ENCODE results near the gene PAK1.
"Not testable (repeated sequence)": the region's sequence is repeated elsewhere in the genome, so short reads cannot be mapped to it uniquely, and the experiment has no call there.

Gene PAK1

DNA sequence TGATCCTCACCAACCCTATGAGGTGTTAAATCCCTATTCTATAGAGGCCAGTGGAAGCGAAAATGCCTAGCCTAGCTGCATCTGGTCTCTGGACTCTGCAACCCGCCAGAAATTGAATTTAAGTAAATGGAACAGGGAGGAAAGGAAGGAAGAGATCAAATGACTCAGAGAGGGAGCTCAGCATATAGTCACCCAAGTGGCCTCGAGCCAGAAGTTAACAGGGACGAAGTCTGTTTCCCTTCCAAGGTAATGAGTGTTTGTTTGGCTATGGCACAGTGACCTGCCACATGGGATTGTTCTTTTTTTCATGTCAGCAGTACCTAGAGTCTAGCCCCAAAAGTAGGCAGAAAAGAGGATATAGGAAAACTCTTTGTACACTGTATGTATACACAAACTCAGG lies 66.3 kb downstream of the PAK1 start:
- DNase-seq (ENCODE audit: low read depth in 1 of 2, low spot score in 1 of 2) = no peak

DNA sequence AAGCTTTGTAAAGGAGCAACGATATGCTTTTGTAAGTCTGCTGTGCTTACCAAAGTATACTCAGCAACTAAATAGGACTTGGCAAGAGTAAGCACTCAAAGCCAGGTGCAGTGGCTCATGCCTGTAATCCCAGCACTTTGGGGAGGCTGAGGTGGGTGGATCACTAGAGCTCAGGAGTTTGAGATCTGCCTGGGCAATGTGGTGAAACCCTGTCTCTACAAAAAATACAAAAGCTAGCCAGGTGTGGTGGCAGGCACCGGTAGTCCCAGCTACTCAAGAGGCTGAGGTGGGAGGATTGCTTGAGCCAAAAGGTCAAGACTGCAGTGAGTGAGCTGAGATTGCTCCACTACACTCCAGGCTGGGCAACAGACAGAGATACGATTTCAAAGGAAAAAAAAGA lies 67.5 kb downstream of the PAK1 start:
- no peak for DNase-seq (ENCODE audit: low read depth in 1 of 2, low spot score in 1 of 2)

DNA sequence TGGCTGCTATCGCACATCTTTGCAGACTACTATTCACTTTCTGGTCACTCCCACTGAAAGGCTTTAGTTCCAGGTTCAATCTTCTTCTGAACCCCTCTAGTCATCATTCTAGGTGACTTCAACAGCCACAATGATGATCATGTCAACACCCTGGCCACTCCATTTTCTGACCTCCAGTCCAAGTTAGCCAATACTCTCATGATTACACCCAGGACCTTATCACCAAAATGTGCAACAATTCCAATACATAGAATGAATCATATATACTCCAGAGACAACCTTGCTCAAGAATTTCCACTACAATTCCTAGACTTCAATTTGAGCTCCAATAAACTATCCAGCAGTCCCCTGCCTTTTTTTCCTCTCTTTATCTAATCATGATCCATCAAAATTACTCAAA lies 70.7 kb downstream of the PAK1 start:
- no peak for DNase-seq (ENCODE audit: low read depth in 1 of 2, low spot score in 1 of 2)

DNA sequence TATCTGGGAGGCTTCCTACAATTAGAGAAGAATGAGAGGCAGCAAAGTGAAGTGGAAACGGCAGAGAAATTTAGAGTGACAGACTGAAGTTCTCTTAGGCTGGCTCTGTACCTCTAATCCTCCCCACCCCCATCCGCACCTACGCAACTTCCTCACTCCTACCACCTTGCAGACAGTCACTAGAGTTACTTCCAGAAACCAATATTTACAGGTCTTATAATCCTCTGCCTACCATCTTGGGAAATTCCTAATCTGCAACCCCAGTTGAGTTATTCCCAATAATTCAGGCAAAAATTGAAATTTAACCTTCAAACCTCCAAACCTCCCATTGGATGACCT lies 71.7 kb downstream of the PAK1 start:
- DNase-seq (ENCODE audit: low read depth in 1 of 2, low spot score in 1 of 2) = no peak

DNA sequence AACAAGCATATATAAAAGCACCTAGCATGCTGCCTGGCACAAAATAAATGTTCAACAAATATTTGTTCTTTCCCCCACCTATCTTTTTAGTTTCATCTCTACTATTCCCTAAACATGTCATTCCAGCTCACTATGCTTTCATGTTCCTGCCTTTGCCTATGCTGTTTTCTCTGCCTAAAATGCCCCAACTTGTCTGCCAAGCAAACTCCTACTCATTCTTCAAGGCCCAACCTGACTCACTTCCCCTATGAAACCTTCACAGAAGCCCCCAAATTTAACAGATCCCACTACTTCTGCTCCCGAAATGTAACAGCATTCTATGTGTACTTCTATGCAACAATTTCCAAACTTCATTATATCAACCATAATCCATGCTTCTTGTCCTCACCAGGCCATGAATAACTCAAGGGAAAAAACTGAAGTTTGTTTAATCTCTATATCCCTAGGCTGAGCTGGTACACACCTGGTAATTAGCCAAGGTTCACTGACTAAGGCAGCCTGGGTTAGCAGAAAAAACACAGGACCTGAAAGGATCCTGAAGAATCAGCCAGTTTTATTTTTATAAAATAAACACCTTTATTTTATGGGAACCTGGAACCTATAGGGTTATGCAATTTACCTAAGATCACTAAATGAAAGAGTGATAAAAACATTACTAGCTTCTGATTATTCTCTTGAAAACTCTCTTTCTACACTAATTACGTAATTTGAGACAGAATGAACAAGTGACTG lies 72.2 kb downstream of the PAK1 start:
- no peak for DNase-seq (ENCODE audit: low read depth in 1 of 2, low spot score in 1 of 2)

DNA sequence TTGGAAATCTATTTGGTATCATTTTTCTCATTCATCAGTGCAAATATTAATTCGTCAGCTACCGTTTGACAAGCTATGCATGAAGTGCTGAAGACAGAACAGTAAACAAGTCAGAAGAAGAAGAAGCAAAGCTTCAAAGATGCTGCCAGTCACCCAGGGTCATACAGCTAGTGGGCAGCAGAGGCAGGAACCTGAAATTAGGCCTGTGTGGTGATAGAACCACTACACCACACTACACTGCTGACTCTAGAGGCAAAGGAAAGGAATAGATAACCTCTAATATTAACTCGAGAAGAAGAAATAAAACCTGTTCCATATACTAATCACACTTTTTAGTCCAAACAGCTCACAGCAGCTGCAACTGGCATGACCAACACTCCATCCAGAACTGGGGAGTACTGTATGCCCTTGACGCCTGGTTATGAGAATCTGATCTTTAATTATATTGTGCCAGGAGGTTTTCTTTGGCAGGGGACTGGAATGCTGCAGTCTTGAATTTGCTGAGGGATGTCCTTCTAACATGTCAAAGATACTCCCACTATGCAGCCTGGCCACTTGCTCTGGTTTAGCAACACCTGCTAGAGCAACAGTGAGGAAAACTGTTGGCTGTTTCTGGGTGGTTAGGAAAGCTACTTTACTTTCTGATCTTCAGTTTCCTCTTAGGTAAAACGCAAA lies 73.0 kb downstream of the PAK1 start:
- no peak for DNase-seq (ENCODE audit: low read depth in 1 of 2, low spot score in 1 of 2)

DNA sequence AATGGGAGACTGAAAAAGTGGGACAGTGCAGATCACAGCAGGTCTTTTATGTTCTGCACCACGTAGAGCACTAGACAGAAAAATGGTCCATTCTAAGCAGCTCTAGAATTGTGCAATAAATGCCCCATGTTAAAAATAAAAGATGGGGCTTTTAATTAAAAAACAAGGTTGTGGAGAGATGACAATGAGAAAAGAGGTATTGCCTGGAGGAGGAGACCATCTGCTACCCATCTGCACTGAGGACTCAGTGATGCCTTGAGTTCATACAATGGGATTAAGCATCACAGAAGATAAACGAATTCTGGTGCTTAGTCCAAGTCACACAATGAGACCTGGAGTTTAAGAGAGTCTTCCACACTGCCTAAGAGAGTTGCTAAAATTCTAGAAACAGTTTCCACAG lies 73.6 kb downstream of the PAK1 start:
- DNase-seq (ENCODE audit: low read depth in 1 of 2, low spot score in 1 of 2) = no peak

DNA sequence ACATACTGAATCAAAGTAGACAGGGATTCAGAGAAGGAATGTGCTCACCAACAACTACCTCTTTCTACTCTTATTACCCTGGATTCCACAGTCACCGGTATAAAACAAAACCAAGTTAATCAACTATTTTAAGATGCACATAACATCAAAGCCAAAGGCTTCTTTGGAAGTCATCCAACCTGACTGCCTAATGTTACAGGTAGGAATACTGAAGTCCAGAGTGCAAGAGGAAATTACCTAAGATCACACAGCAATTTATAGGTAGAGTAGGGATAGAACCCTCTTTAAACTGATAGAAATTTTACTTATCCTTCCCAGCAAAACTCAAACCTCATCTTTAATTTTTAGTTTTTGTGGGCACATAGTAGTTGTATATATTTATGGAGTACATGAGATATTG lies 76.3 kb downstream of the PAK1 start:
- DNase-seq (ENCODE audit: low read depth in 1 of 2, low spot score in 1 of 2) = no peak

DNA sequence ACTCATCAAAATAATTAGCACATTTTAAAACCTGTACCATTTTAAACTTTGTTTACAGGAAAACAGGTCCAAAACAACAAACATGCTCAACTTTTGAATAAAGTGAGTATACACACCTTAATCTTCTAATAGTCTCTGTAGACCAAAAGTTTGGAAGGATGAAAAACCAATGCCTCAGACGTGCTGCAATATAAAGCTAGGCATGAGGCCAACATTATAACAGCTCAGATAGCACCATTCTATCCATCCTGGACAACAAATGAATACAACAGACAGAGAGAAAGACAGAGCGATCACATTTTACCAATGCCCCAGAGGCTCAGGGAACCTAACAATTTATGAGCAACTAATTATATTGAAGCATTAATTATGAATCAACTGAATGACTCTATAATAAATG lies 77.0 kb downstream of the PAK1 start:
- no peak for DNase-seq (ENCODE audit: low read depth in 1 of 2, low spot score in 1 of 2)

DNA sequence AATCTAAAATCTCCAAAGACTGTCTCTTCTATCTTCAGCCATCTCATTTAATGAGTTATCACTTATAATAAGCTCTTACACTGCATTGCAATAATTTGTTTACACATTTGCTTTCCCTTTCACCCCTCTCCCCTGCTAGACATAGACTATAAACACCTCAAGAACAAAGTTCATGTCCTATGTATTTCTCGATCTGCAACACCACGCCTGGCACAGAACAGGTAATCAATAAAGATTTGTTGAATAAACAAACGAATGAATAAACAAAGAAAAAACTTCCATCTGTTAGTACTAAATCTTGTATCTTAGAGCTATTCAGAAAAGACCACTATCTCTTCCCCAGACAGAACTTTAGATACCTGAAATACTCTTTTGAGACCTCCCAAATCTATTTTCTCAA lies 77.6 kb downstream of the PAK1 start:
- DNase-seq (ENCODE audit: low read depth in 1 of 2, low spot score in 1 of 2) = no peak

DNA sequence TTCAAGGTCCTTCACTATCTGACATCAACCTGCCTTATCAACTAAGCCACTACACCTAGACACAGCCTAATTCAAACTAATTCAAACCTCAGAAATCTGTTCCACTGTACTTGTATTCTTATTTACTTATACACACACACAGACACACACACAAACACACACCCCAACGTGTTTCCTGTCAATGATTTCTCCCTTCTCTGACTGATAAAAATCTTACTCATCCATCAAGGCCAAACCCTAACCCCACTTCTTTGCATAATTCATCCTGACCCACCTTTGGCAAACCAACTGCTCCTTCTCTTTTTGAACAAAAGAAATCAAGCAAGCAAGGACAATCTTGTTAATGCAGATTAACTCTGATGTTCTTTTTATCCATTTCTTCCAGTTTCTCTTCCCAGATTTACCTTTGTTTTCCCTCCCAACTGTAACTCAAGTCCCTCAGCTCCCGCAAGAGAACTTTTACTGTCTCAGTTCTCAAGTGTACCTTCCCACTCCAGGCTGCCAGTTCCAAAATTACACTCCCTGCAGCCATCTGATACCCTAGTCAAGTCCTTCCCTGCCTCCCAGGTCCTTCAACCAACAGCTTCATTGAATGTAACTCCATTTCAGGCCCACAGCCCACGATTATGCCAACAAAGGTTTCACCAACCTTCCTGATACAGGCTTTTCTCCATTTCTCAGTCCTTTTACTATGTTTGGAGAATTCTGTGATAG lies 78.3 kb downstream of the PAK1 start:
- DNase-seq (ENCODE audit: low read depth in 1 of 2, low spot score in 1 of 2) = no peak

DNA sequence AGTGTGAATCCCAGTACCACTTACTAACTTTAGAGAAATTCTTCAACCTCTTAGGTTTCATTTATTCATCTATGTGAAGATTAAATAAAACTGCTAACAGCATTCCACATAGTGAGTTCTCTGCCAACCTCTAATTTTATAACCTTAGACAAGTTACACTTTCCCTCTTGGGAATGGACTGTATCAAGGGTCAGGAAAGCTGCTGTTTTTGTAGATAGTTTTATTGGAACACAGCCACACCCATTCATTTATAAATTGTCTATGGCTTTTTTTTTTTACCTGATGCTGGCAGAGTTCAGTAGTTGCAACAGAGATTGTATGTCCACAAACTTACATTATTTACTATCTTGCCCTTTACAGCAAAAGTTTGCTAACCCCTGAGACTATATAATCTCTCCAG lies 81.1 kb downstream of the PAK1 start:
- no peak for DNase-seq (ENCODE audit: low read depth in 1 of 2, low spot score in 1 of 2)

DNA sequence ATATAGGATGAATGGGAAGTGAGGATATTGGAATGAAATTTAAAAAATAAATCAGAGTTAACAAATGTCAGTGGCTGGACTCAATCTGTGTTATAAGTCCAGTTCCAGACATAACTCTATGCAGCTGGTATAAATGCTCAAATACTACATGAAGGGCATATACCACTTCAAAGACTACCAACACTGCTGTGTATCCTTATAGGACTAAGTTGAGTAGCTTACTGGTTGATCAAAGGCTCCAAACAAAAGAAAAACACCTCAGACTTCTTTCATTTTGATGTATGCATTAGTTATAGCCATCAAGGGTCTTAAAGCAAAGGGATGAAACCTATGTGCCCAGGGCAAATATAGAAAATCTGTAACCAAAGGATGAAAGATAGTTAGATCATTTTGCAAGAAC lies 86.2 kb downstream of the PAK1 start:
- no peak for DNase-seq (ENCODE audit: low read depth in 1 of 2, low spot score in 1 of 2)

DNA sequence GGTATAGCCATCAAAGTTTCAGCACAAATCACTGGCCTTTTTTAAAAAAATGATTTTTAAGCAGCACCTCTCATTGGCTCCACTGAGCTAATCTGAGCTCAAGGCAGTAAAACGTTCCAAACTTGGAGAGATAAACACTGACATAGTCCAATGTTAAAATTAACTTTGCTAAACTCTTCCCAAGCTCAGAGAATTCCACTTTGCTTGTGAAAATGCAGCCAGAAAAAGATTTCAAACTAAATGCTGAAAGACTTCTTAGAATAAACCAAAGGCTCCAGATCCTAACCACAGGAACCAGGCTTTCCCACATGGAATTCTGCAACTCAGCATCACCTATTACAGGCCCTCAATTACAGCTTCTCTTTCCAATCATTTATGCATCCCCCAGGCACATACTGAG lies 87.7 kb downstream of the PAK1 start:
- no peak for DNase-seq (ENCODE audit: low read depth in 1 of 2, low spot score in 1 of 2)

DNA sequence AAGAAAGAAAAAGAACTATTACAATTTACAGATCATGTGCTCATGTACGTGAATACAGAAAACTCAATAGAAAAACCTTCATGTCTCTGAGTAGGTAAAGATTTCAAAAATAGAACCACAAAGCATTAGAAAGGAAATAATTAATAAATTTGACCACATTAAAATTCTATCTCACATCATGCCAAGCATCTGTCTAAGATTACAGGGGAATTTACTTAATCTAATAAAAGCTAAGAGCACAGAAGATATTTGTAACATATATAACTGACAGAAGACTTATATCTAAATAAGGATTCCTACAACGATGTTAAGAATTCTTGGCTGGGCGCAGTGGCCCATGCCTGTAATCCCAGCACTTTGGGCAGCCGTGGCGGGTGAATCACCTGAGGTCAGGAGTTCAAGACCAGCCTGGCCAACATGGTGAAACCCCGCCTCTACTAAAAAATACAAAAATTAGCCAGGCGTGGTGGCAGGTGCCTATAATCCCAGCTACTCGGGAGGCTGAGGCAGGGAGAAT lies 88.6 kb downstream of the PAK1 start:
- not testable (repeated sequence) for DNase-seq (ENCODE audit: low read depth in 1 of 2, low spot score in 1 of 2)

DNA sequence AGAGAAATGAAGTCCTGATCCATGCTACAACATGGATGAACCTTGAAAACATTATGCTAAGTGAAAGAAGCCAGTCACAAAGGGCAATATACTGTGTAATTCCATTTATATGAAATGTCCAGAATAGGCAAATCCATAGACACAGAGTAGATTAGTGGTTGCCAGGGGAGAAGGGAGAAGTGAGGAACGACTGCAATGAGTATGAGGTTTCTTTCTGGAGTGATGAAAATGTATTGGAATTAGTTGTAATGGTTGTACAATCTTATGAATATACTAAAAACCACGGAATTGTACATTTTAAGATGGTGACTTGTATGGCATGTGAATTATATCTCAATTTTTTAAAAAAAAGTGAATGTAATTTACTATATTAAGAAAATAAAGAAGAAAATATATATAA lies 89.3 kb downstream of the PAK1 start:
- no peak for DNase-seq (ENCODE audit: low read depth in 1 of 2, low spot score in 1 of 2)

DNA sequence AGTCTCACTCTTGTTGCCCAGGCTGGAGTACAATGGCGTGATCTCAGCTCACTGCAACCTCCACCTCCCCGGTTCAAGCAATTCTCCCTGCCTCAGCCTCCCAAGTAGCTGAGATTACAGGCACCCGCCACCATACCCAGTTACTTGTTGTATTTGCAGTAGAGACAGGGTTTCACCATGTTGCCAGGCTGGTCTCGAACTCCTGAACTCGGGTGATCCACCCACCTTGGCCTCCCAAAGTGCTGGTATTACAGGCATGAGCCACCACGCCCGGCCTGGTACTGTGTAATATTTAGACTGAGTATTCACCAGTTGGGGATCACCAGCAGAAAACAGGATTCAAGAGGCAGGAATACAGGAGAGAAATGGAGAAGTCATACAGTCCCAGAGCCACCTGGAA lies 90.5 kb downstream of the PAK1 start:
- DNase-seq (ENCODE audit: low read depth in 1 of 2, low spot score in 1 of 2) = not testable (repeated sequence)

DNA sequence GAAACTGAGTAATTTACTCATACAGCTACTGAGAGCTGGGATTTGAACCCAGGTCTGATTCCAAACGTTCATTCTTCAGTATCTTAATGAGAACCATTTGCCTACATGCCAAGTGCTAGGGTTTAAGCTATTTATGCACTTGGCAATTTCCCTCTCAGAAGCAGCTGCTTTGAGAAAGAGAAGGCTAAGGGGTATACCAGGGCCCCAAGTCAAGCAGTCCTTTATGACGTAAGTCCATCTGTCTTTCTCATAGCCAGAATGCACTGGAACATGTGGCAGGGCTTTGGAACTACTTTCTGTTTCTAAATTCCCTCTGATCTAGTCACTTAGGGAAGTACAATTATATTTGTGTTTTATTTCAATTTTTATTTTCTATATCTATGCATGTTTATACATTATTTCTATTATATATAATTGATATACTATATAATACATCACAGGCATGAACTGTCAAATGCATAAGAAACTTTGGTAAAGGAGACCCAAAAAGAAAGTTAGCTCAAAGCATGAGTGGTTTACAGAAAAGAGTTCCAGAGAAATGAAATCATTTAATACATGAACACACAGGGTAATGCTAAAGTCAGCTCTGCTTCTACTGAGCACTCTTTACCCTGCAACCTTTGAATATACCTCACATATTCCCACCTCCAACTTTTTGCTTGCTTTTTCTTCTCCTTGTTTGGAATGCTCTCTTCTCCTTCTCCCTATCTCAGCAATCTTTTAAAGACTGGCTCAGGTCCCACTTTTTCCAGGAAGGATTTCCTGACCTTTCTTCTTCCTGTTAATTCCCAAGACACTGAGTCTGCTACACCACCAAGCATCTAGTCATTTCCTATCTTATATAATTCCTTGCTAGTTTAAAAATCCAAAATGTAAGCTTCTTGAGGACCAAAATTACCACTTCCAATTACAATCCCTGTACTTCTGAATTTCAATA lies 91.9 kb downstream of the PAK1 start:
- DNase-seq (ENCODE audit: low read depth in 1 of 2, low spot score in 1 of 2) = no peak

DNA sequence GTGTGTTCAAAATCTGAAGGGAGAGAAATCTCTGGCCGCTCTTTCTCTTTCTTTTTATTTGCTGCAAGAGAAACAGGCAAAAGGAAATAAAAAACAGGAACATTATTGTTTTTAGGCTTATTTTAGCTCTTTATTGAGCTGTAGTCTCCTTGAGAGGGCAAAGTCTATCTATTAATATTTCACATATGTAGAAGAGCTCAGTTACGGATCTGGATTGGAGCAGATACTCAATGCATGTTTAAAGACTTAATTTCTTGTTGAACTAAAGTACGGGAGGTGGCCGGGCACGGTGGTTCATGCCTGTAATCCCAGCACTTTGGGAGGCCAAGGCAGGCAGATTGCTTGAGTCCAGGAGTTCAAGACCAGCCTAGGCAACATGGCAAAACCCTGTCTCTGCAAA lies 94.0 kb downstream of the PAK1 start:
- no peak for DNase-seq (ENCODE audit: low read depth in 1 of 2, low spot score in 1 of 2)

DNA sequence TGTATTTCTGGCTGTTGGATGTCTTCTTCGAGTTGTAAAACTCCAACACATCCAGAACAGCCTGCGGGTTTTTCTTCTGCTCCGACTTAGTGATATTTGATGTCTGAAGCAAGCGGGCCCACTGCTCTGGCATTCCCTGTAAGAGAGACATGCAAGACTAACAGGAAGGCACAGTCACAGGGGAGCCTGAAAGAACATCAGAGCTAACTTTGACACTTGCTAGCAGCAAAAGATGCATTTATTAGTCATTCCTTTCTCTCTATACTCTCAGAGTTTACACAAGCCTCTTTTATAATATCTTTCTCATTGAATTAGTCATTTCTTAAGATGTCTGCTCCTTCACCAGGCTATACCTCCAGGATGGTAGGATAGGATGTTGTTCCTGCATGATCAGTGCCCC lies 94.6 kb downstream of the PAK1 start:
- no peak for DNase-seq (ENCODE audit: low read depth in 1 of 2, low spot score in 1 of 2)

DNA sequence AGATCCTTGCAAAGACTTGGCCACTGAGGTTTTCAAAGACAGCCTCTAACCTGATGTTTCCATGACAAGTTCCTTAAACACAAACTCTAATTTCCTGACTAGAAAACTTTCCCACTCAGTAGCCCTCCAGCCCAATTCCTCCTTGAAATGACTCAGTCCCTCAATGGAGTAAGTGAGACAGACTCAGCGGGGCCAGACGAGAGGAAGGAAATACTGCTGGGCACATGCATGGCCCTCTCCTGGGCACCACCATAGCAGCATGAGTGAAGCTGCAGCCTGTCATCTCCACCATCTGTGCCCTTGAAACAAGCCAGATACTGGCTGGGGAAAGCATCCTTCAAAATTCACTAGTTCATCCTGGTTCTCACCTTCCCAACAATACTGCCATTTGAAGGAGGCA lies 96.2 kb downstream of the PAK1 start:
- DNase-seq (ENCODE audit: low read depth in 1 of 2, low spot score in 1 of 2) = no peak

Data from stimulated activated CD4-positive, alpha-beta T cell treated with anti-CD3 and anti-CD28 coated beads, Interleukin-15, amount 100 ng/mL, for 1 hour (primary cell).